HG02852 (cell line): ENCODE data around the gene ZBTB47.

Experiments used
- ATAC-seq: cut with Tn5 transposase; IDR thresholded peaks from one replicate; pipeline ENCODE4 v1.9.1; 2021; ENCODE audit warnings: mild to moderate bottlenecking, moderate library complexity; ENCODE audit not compliant: unreplicated experiment

Gene ZBTB47

GRCh38 chr3:42698216-42698910 is 44.9 kb downstream of the ZBTB47 start:
- ATAC-seq = no peak

DNA sequence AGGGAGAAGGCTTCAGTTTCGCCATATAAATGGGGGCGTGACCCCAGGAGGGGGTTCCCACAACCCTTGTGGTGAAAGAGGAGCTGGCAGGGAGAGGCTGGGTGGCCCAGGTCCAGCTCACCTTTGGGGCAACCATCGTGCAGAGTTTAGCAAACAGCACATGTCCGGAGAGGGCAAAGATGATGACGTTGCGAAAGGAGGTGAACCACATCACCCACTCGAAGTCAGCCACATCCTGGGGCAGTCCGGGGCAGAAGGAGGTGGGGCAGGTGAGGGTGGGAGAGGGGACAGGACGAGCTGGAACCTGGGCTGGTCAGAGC is 45.4 kb downstream of the ZBTB47 start:
- ATAC-seq = no peak

GRCh38 chr3:42699511-42699971 is 46.0 kb downstream of the ZBTB47 start:
- no peak for ATAC-seq

GRCh38 chr3:42700366-42701288 is 47.1 kb downstream of the ZBTB47 start:
- ATAC-seq = no peak

DNA sequence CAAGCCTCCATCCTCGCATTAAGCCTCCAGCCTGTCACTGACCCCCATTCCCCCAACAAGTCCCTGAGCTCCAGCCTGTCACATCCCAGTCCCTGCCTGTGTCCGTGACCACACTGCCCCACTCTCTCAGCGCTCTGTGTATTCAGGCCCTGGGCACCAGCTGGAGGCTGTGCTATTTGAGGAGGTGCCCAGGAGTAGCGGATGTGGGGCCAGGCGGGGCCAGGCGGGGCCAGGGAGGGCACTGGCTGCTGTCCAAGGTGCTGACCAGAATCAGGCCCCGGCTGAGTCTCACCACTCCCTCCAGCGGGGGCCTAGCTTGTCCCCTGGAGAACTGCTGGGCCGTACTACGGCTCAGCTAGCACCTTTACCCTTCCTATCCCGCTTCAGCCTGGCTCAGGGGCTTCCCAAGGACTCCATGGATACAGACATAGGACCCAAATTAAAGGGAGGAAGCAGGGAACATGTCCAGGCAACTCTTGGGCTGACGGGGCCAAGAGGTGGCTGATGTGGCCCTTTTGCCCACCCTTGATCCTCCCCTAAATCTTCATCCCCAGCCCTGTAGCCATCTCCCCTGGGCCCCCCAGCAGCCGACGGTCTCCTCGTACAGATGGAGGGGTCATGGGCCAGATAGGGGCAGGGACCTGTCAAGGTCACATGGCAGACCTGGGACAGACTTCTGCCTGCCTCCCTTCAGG is 48.0 kb downstream of the ZBTB47 start:
- no peak for ATAC-seq

DNA sequence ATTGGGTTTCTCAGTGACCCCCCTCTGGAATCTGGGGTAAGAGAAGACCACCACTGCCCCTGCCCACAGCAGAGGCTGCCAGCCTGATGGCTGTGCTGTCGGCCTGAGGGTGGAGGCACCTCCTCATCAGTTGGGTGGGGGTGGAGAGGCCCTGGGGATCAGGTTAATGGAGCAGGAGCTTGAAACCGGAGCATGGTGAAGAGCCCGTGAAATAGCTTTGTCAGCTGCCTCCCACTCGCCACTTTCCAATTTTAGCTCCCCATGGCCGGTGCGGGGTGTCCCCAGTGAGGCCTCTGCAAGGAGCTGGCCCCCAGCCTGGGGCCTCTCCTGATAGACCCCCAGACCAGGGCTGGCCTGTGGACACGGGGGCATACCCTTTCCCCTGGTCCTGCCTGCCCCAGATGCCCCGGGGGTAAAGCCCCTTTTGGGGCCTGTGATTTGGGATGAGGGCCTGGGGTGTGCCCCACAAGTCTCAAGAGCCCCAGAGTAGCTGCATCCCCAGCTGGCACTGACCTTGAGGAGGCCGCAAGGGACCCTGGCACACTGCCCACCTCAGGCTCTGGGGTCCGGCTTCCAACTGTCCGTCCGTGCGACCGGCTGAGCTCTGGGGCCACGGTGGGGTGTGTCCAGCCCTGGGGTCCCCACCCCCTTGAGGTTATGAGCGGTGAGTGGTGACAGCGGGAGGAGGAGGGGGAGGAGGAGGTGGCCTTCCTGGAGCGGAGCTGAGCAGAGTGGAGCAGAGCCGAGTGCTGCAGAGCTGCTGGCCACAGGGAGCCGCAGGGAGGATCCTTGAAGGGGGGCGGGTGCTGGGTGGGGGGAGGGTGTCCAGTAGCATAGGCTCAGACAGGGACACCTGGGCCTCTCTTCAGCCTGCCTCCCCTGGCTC is 48.8 kb downstream of the ZBTB47 start, which contains the start of gene HHATL:
Gene HHATL (minus strand): TSS at position 733 of the 886 bp plus-strand sequence. CDS start 1,972 bp downstream, outside the sequence.
- no peak for ATAC-seq

- no peak for ATAC-seq
These were observed 49.6 kb downstream of the ZBTB47 start for GRCh38 chr3:42702982-42703694.

- no peak for ATAC-seq
These were observed 50.2 kb downstream of the ZBTB47 start for GRCh38 chr3:42703695-42704025.

DNA sequence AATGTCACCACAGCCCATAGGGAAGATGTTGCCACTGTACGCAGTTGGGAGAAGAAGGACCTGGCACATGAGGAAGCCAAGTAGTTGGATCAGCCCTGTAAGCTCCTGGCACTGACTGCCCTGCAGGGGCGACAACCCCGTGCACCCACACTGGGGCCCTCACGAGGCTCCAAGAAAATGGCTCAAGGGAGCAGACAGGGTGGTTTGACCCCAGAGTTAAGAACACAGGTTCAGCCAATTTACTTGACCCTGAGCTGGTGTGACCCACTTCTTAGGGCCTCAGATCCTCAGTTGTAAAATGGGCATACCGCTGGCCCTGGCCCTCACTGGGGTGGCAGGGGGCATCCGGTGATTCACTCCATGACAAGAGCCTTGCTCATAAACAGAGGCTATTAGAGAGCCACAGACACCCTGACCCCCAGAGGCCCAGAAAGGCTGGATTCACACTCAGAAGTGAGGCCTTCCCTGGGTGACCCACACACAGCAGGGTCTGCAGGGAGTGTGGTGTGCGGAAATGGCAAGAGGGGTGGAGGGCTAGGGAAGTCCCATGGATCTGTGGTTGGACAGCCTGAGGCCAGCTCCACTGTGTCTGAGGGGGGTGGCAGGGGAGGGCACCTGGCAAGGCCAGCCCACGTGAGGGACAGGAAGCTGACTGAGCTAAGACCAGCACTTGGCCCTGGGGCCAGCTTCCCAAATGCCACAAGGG is 50.8 kb downstream of the ZBTB47 start:
- no peak for ATAC-seq

DNA sequence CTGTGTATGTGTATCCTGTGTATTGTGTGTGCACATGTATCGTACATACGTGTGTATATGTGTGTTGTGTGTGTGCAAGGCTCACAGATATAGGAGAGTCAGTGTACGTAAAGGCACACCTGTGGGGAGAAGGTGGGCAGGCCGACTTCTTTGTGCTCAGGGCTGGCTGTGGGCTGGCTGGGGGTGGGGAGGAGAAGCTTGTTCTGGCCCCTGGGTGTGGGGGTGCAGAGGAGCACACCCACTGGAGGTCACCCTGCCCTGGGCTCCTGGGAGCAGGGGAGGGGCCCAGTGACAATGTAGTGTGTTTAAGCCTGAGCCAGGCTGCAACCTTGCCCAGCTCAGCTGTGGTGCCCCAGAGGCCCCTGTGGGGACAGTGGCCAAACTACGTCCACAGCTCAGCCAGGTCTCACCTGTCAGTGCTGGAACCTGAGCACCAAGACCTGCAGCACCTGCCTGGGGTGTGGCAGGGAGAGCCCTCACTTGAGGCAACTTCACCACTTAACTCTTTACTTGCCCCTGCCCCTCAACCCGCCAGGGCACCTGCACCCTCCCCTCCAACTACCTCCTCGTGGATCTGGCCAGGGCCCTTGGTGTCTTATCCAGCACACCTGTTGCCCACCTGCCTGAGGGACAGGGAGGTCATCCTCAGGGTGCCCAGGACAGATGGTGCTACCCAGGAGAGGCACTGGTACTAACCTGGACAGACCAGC is 51.7 kb downstream of the ZBTB47 start:
- ATAC-seq = no peak

DNA sequence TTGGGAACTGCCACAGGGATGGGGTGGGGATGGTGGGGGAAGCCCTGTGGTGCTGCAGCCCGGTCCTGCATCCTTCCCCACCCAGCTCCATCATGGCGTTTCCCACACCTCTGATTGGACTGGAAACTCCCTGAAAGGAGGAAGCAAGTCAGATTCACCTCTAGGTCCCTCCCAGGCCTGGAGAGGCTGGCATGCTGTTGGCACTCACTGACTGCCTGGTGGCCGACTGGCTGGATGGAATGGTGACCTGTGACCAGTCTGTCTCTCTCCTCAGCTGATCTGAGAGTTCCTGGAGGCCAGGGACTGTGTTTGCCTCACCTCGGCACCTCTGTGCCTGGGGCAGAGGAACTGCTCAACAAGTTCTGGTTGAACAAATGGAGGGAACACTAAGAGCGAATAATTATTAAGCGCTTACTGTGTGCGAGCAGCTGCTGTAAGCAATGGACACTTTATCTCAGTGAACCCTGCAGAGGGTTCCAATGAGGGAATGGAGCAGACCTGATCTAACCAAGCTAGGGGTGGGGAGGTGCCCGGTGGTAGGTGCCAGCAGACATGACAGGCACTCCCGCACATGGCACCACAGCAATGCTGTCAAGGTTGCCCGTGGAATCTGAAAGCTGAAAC is 52.6 kb downstream of the ZBTB47 start:
- ATAC-seq = no peak

GRCh38 chr3:42706721-42707619 is 53.5 kb downstream of the ZBTB47 start:
- ATAC-seq = no peak

GRCh38 chr3:42707620-42708355 is 54.3 kb downstream of the ZBTB47 start:
- no peak for ATAC-seq

GRCh38 chr3:42708611-42709151 is 55.2 kb downstream of the ZBTB47 start:
- ATAC-seq = no peak

GRCh38 chr3:42709621-42710020 is 56.1 kb downstream of the ZBTB47 start:
- no peak for ATAC-seq

- no peak for ATAC-seq
These were observed 57.0 kb downstream of the ZBTB47 start for GRCh38 chr3:42710323-42711021.
